Measurements from ENCODE around the gene MSI2. TPM values are rescaled to one million over a fixed set of nuclear protein-coding genes. Genes with fewer than 3 reads are reported as not detected.

The MSI2 gene
- total and polyA plus RNA-seq, 9 of the 15 experiments (the other 6 are each of a cell fraction or from before 2014, with no cell fraction given) = 4.6 to 61.8 (median 42.4) TPM

DNA sequence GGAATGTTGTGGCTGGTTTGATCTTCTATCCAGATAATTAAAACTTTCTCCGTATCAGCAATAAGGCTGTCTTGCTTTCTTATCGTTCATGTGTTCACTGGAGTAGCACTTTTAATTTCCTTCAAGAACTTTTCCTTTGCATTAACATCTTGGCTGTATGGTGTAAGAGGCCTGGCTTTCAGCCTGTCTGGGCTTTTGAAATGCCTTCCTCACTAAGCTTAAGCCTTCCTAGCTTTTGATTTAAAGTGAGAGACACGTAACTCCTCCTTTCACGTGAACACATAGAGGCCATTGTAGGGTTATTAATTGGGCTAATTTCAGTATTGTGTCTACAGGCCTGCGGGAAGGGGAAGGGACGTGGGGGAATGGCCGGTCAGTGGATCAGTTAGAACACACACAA, 42.9 kb downstream of the MSI2 start:
- no peak overlapping the region for H3K4me2 ChIP-seq (ENCODE audit: insufficient read depth, low read length)
- no peaks in the 10 kb centered on the region for H3K27me3 ChIP-seq (ENCODE audit: control insufficient read depth in 2 of 2, insufficient read depth in 2 of 2, low read length in 2 of 2)
- H3K9me1 ChIP-seq (ENCODE audit: control insufficient read depth, insufficient read depth, low read length) = no peaks in the 10 kb centered on the region
- TF ChIP-seq SMARCE1 (IDR thresholded peaks at IDR 0.05) (no peak), NCOA2 (IDR thresholded peaks at IDR 0.05; ENCODE audit: partially characterized antibody in 2 of 2) (no peak), ZNF77 (CRISPR knock-in tag; IDR thresholded peaks at IDR 0.05) (no peak), ZNF316 (IDR thresholded peaks at IDR 0.05) (0 out of 2 replicates have a peak, but pooled peaks have one; percentile 13), NR2C2 (CRISPR knock-in tag; IDR thresholded peaks at IDR 0.05) (no peak), NR2C2 (tag; IDR thresholded peaks at IDR 0.05) (no peak), ZNF398 (CRISPR knock-in tag; IDR thresholded peaks at IDR 0.05) (no peak), ILF3 (IDR thresholded peaks at IDR 0.05; ENCODE audit: borderline replicate concordance) (no peak), THRAP3 (IDR thresholded peaks at IDR 0.05; ENCODE audit: borderline replicate concordance) (no peak)
- TF ChIP-seq, protein P1, sequence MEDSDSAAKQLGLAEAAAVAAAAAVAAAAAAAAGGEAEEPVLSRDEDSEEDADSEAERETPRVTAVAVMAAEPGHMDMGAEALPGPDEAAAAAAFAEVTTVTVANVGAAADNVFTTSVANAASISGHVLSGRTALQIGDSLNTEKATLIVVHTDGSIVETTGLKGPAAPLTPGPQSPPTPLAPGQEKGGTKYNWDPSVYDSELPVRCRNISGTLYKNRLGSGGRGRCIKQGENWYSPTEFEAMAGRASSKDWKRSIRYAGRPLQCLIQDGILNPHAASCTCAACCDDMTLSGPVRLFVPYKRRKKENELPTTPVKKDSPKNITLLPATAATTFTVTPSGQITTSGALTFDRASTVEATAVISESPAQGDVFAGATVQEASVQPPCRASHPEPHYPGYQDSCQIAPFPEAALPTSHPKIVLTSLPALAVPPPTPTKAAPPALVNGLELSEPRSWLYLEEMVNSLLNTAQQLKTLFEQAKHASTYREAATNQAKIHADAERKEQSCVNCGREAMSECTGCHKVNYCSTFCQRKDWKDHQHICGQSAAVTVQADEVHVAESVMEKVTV (CRISPR knock-in tag; IDR thresholded peaks at IDR 0.05) = no peak
- intact Hi-C loops (cut with micrococcal nuclease) = no loop called here
- H3K9ac ChIP-seq (ENCODE audit: insufficient read depth in 1 of 2, low read depth in 2 of 2, low read length in 2 of 2) = no peak overlapping the region
- ChIA-PET POLR2A (no interaction called here), CTCF (ENCODE audit: low intra/inter-chr PET ratio) (no interaction called here)
- FAIRE-seq (no peak), ATAC-seq (no peak), DNase-seq (ENCODE audit: extremely low read depth in 1 of 4, low spot score in 3 of 4) (no peak)
- peaks cover 4% of the 10 kb centered on the region; the same call in 1 of the 2 replicates for H3K9me3 ChIP-seq (replicated peaks; ENCODE audit: control insufficient read depth, insufficient read depth, low read depth, low read length)
- H3K27ac ChIP-seq (ENCODE audit: extremely low read depth, low read depth, low read length) = no peak overlapping the region
- H4K20me1 ChIP-seq (replicated peaks; ENCODE audit: control insufficient read depth, insufficient read depth, low read length) = no peaks in the 10 kb centered on the region; the same call in 1 of the 2 replicates
- in situ Hi-C loops (cut with MboI) = no loop called here
- H2AFZ ChIP-seq (ENCODE audit: low read depth, low read length) = no peak overlapping the region
- BruUV-seq (replicated peaks) = no TSS peak
- WGBS (ENCODE audit: insufficient coverage, low coverage, missing lambda C conversion rate) = 94% methylated on average over 7 of the region's 7 CpGs
- peaks cover 0 to 9% of the 10 kb centered on the region in 2 experiments; a peak in 2 of 5 replicates for H3K4me1 ChIP-seq (replicated peaks in 1 of 2; ENCODE audit: control insufficient read depth in 2 of 2, insufficient read depth in 2 of 2, low read length in 2 of 2)
- peaks cover 32% of the 10 kb centered on the region; the same call in 2 of the 3 replicates for H3K36me3 ChIP-seq (ENCODE audit: control insufficient read depth, insufficient read depth, low read length)
- H3K79me2 ChIP-seq (ENCODE audit: control insufficient read depth, insufficient read depth, low read length) = peaks cover 6% of the 10 kb centered on the region; the same call in 1 of the 3 replicates
- H3K4me3 ChIP-seq = no peak overlapping the region

Measured in K562 (cell line).